GM10266 (cell line): Measurements from ENCODE around the gene MTG1.

Experiments
- DNase-seq: peaks from one replicate; pipeline ENCODE4 v3.0.0; 2012; ENCODE audit errors: extremely low spot score
- TF ChIP-seq, protein P1 (sequence below): IDR thresholded peaks from 2 replicates; pipeline ENCODE4 v1.5.1; 2012; ENCODE audit warnings: mild to moderate bottlenecking, low read depth; ENCODE audit not compliant: control insufficient read depth, insufficient read depth; ENCODE audit errors: missing control alignments

MTG1 gene

GRCh38 chr10:133454204-133454893 is 60.4 kb downstream of the MTG1 start:
- no peak for DNase-seq
- TF ChIP-seq, protein P1, sequence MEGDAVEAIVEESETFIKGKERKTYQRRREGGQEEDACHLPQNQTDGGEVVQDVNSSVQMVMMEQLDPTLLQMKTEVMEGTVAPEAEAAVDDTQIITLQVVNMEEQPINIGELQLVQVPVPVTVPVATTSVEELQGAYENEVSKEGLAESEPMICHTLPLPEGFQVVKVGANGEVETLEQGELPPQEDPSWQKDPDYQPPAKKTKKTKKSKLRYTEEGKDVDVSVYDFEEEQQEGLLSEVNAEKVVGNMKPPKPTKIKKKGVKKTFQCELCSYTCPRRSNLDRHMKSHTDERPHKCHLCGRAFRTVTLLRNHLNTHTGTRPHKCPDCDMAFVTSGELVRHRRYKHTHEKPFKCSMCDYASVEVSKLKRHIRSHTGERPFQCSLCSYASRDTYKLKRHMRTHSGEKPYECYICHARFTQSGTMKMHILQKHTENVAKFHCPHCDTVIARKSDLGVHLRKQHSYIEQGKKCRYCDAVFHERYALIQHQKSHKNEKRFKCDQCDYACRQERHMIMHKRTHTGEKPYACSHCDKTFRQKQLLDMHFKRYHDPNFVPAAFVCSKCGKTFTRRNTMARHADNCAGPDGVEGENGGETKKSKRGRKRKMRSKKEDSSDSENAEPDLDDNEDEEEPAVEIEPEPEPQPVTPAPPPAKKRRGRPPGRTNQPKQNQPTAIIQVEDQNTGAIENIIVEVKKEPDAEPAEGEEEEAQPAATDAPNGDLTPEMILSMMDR, result no peak

DNA sequence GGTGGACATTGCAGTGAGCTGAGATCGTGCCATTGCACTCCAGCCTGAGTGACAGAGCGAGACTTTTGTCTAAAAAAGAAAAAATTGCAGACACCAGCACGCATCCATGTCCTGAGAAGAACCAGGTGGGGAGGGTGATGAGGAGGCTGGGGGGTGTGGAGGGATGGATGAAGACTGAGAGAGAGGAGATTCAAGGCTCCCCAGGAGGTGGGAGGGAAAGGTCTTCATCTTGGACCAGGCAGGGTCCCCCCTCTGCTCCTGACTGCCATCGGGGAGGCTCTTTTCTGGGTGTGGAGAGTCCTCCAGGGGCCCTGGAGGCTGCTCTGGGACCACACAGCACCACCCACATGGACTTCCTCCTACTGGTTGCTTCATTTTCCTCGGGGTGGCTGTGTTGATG is 61.2 kb downstream of the MTG1 start:
- no peak for DNase-seq
- TF ChIP-seq, protein P1, result no peak

- DNase-seq, result no peak
Observed at GRCh38 chr10:133455611-133456031, 61.7 kb downstream of the MTG1 start.

GRCh38 chr10:133456041-133456951 is 62.3 kb downstream of the MTG1 start:
- TF ChIP-seq, protein P1, result no peak
- DNase-seq, result no peak

More at GRCh38 chr10:133455611-133456031, 61.7 kb downstream of the MTG1 start:
- TF ChIP-seq, protein P1, result no peak

DNA sequence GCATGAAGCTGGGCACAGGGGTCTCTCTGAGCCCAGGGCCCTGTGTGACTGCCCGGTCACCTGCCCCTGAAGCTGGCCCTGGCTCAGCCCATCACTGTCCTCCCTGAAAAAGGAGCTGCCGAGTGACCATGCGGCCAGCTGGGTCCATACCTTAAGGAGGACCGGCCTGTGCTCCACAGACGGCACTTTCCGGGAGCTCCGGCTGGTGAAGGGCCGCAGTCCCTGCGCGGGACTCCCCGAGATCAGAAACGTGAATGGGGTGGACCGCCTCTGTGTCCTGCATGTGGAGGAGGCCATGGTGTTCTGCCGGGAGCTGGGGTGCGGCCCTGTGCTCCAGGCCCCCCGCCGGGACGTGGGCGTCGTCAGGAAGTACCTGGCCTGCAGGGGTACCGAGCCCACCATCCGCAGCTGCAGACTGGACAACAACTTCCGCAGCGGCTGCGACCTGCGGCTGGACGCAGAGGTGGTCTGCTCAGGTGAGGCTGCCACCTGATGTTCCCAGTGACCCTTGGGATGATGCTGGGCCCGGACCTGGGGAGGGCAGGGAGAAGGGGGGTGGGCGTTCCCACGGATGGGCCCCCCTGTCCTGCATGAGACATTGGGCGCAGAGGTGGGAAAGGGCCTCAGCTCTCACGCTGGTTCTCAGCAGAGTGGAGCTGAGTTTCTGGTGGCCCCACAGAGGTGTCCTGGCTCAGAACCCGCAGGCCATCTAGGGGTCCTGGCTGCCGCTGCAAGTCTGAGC is 63.3 kb downstream of the MTG1 start:
- TF ChIP-seq, protein P1, result no peak
- no peak for DNase-seq

GRCh38 chr10:133458021-133458709 is 64.2 kb downstream of the MTG1 start:
- DNase-seq, result no peak
- TF ChIP-seq, protein P1, result no peak
